HCT116 (cell line): Measurements from ENCODE around the gene MMP21. TPM values are rescaled to one million over a fixed set of nuclear protein-coding genes. Genes with fewer than 3 reads are reported as not detected.

Experiments
- ATAC-seq: fragments of 200-7000 bp; cut with Tn5 transposase; 2 replicates; pipeline ENCODE4 v1.9.1; 2020; ENCODE audit warnings: mild to moderate bottlenecking, moderate library complexity
- BruUV-seq: library from RNA; stranded (reverse); fragments of 400-500 nt; replicated peaks from 2 replicates; lab custom pipeline; 2021; lab: Mats Ljungman, UMichigan
- CTCF ChIA-PET: fragments of 300-600 bp; sonication (Branson Sonifier 250); formaldehyde crosslinking; loops from one replicate; lab custom pipeline; 2021; ENCODE audit warnings: antibody characterized with exemption; lab: Charles Lee
- POLR2A ChIA-PET: fragments of 300-600, 350-600 bp; sonication (Branson Sonifier 250); formaldehyde crosslinking; loops from one replicate; lab custom pipeline; 2021; ENCODE audit warnings: antibody characterized with exemption; lab: Charles Lee
- RAD21 ChIA-PET, 2 experiments: fragments of 300-600 bp; sonication (Branson Sonifier 250); formaldehyde crosslinking; loops; one replicate each; lab custom pipeline; 2023; ENCODE audit warnings: low total read pairs in 2 of 2; ENCODE audit not compliant: uncharacterized antibody in 2 of 2, unreplicated experiment in 2 of 2, low non-redundant PET in 1 of 2; lab: Charles Lee
- DNase-seq: peaks from one replicate; pipeline ENCODE4 v3.0.0-alpha.2; 2010; ENCODE audit warnings: low read depth, low spot score
- H2AFZ ChIP-seq: fragments of 200-600 bp; shearing (Covaris generic), sonication (generic); 2 replicates; pipeline ENCODE4 v1.6.1; 2017; ENCODE audit warnings: low read depth, mixed run types, mixed read lengths, antibody characterized with exemption, low read length; ENCODE audit not compliant: poor library complexity, severe bottlenecking
- H3K27ac ChIP-seq: 2 replicates; pipeline ENCODE4 v1.5.1; 2012; ENCODE audit warnings: low read depth, low read length
- H3K27me3 ChIP-seq: fragments of 200-600 bp; sonication (generic); 2 replicates; pipeline ENCODE4 v1.6.1; 2016; ENCODE audit warnings: mixed run types, low read length, mixed read lengths; ENCODE audit not compliant: insufficient read depth
- H3K36me3 ChIP-seq, 2 experiments: fragments of 200-500 bp in 1 of 2; fragments of 200-600 bp in 1 of 2; sonication (Bioruptor generic) in 1 of 2; sonication (generic) in 1 of 2; 2 replicates each; pipeline versions ENCODE4 v1.5.1 to v1.6.1; 2014 to 2016; ENCODE audit warnings: low read length in 2 of 2, inconsistent platforms in 1 of 2, mixed read lengths in 1 of 2, mixed run types in 1 of 2; ENCODE audit not compliant: insufficient read depth in 2 of 2, control insufficient read depth in 1 of 2
- H3K4me1 ChIP-seq, 2 experiments: fragments of 200-600 bp in 1 of 2; sonication (generic) in 1 of 2; 2 replicates each; pipeline versions ENCODE4 v1.5.1 to v1.6.1; 2012 to 2017; ENCODE audit warnings: low read length in 2 of 2, inconsistent platforms in 1 of 2, mild to moderate bottlenecking in 1 of 2, mixed read lengths in 1 of 2, mixed run types in 1 of 2, moderate library complexity in 1 of 2; ENCODE audit not compliant: insufficient read depth in 2 of 2, control insufficient read depth in 1 of 2
- H3K4me2 ChIP-seq: fragments of 200-600 bp; sonication (generic); 2 replicates; pipeline ENCODE4 v1.6.1; 2017; ENCODE audit warnings: mixed run types, low read length, mixed read lengths
- H3K4me3 ChIP-seq, 2 experiments: fragments of 200-600 bp in 1 of 2; sonication (generic) in 1 of 2; replicated peaks in 1 of 2; 2 replicates each; pipeline ENCODE4 v1.5.1; 2011 to 2016; ENCODE audit warnings: low read length in 2 of 2, control low read depth in 1 of 2, low read depth in 1 of 2, mild to moderate bottlenecking in 1 of 2, mixed read lengths in 1 of 2, mixed run types in 1 of 2
- H3K79me2 ChIP-seq: fragments of 200-600 bp; sonication (generic); 2 replicates; pipeline ENCODE4 v1.6.1; 2017; ENCODE audit warnings: mild to moderate bottlenecking, mixed run types, low read length, moderate library complexity, mixed read lengths; ENCODE audit not compliant: insufficient read depth
- H3K9ac ChIP-seq: fragments of 200-600 bp; sonication (generic); 2 replicates; pipeline ENCODE4 v1.6.1; 2016; ENCODE audit warnings: low read length, mixed read lengths
- H3K9me2 ChIP-seq: fragments of 200-600 bp; sonication (generic), shearing (Covaris generic); 2 replicates; pipeline ENCODE4 v1.6.1; 2017; ENCODE audit warnings: mixed run types, mild to moderate bottlenecking, moderate library complexity; ENCODE audit not compliant: insufficient read depth
- H3K9me3 ChIP-seq, 2 experiments: fragments of 200-500 bp in 1 of 2; fragments of 200-600 bp in 1 of 2; sonication (Bioruptor generic) in 1 of 2; sonication (generic) in 1 of 2; 2 replicates each; pipeline ENCODE4 v1.6.1; 2014 to 2017; ENCODE audit warnings: low read length in 2 of 2, mixed read lengths in 2 of 2, inconsistent platforms in 1 of 2, low read depth in 1 of 2, mild to moderate bottlenecking in 1 of 2, mixed run types in 1 of 2, moderate library complexity in 1 of 2; ENCODE audit not compliant: control insufficient read depth in 1 of 2, insufficient read depth in 1 of 2
- H4K20me1 ChIP-seq: fragments of 200-600 bp; sonication (generic), shearing (Covaris generic); 2 replicates; pipeline ENCODE4 v1.6.1; 2017; ENCODE audit warnings: mixed run types, mild to moderate bottlenecking, moderate library complexity; ENCODE audit not compliant: insufficient read depth
- CTCF ChIP-seq, 3 experiments: fragments of 200-600 bp in 1 of 3; sonication (generic) in 1 of 3; IDR thresholded peaks in 2 of 3; conservative IDR thresholded peaks in 1 of 3; 2 replicates each; pipeline ENCODE4 v1.5.1; 2012 to 2017; ENCODE audit warnings: low read depth in 2 of 3, low read length in 2 of 3, antibody characterized with exemption in 1 of 3, borderline replicate concordance in 1 of 3, control low read depth in 1 of 3, mild to moderate bottlenecking in 1 of 3, mixed read lengths in 1 of 3, mixed run types in 1 of 3, moderate library complexity in 1 of 3; ENCODE audit not compliant: insufficient read depth in 1 of 3
- ELF1 ChIP-seq: IDR thresholded peaks from 2 replicates; pipeline ENCODE4 v1.6.1; 2012; ENCODE audit warnings: low read depth, borderline replicate concordance
- EZH2 ChIP-seq: fragments of 200-600 bp; sonication (generic); IDR thresholded peaks from 2 replicates; pipeline ENCODE4 v1.6.1; 2017; ENCODE audit warnings: antibody characterized with exemption, mixed run types
- JUND ChIP-seq: IDR thresholded peaks from 2 replicates; pipeline ENCODE4 v1.6.1; 2012
- MAX ChIP-seq: IDR thresholded peaks from 2 replicates; pipeline ENCODE4 v1.6.1; 2012
- RAD21 ChIP-seq: IDR thresholded peaks from 2 replicates; pipeline ENCODE4 v1.6.1; 2012; ENCODE audit warnings: low read depth, mild to moderate bottlenecking
- REST ChIP-seq: IDR thresholded peaks from 2 replicates; pipeline ENCODE4 v1.6.1; 2012; ENCODE audit warnings: low read depth
- SIN3A ChIP-seq: IDR thresholded peaks from 2 replicates; pipeline ENCODE4 v1.6.1; 2012; ENCODE audit warnings: low read depth
- SP1 ChIP-seq: IDR thresholded peaks from 2 replicates; pipeline ENCODE4 v1.6.1; 2012; ENCODE audit warnings: low read depth
- TCF7L2 ChIP-seq: IDR thresholded peaks from 2 replicates; pipeline ENCODE4 v1.7.0; 2011; ENCODE audit warnings: borderline replicate concordance, inconsistent platforms; ENCODE audit not compliant: insufficient read depth, insufficient read length; ENCODE audit errors: extremely low read depth
- YY1 ChIP-seq: IDR thresholded peaks from 2 replicates; pipeline ENCODE4 v1.6.1; 2011; ENCODE audit warnings: low read length, low read depth, moderate library complexity, mild to moderate bottlenecking; ENCODE audit not compliant: insufficient replicate concordance; ENCODE audit errors: extremely low read depth
- ZFX ChIP-seq: fragments of 450-650 bp; IDR thresholded peaks from 2 replicates; pipeline ENCODE4 v1.6.1; 2017
- intact Hi-C: fragments of 100-400 bp; cut with micrococcal nuclease; formaldehyde crosslinking; loops from 2 replicates; pipeline ENCODE4 v1.10.0; 2022
- total RNA-seq: library from RNA; stranded (reverse); gene quantifications from one replicate; pipeline ENCODE4 v1.2.1, GENCODE V29; 2021; ENCODE audit not compliant: unreplicated experiment

The MMP21 gene
- total RNA-seq, 1 experiment from 2014 or later = not detected

GRCh38 chr10:125822878-125823662 lies 47.4 kb upstream of the MMP21 start, which contains the start of the genes BCCIP and UROS (continued):
- TF ChIP-seq CTCF (IDR thresholded peaks at IDR 0.05 in 2 of 3, conservative IDR thresholded peaks at IDR 0.05 in 1 of 3; ENCODE audit: borderline replicate concordance in 1 of 3, insufficient read depth in 1 of 3, low read depth in 2 of 3, low read length in 2 of 3) = no peak
- TF ChIP-seq YY1 = peak; percentile 96
- no peak for TF ChIP-seq ELF1

- ATAC-seq (no peak), DNase-seq (no peak)
- ChIA-PET RAD21 (no interaction called here), POLR2A (no interaction called here), CTCF (no interaction called here)
- H3K27me3 ChIP-seq = no peaks in the 10 kb centered on the region
- H3K4me1 ChIP-seq = peaks cover 13 to 20% of the 10 kb centered on the region in 2 experiments
- H3K36me3 ChIP-seq = peaks cover 0 to 6% of the 10 kb centered on the region in 2 experiments; a peak in 2 of 4 replicates
- no peak overlapping the region for H3K9ac ChIP-seq
- no peak overlapping the region for H2AFZ ChIP-seq
- H4K20me1 ChIP-seq = no peaks in the 10 kb centered on the region; the same call in 1 of the 2 replicates
- no TSS peak for BruUV-seq
- H3K4me3 ChIP-seq = no peak overlapping the region
- no peak overlapping the region for H3K27ac ChIP-seq
- H3K9me2 ChIP-seq = no peaks in the 10 kb centered on the region
- no peak overlapping the region for H3K4me2 ChIP-seq
- H3K9me3 ChIP-seq = no peaks in the 10 kb centered on the region
- intact Hi-C loops = no loop called here
- H3K79me2 ChIP-seq = peaks cover 45% of the 10 kb centered on the region
- no peak for TF ChIP-seq ELF1
- no peak for TF ChIP-seq ZFX
- TF ChIP-seq JUND = no peak
- no peak for TF ChIP-seq SP1
- no peak for TF ChIP-seq MAX
- no peak for TF ChIP-seq REST
- TF ChIP-seq EZH2 = no peak
- TF ChIP-seq SIN3A = no peak
- no peak for TF ChIP-seq RAD21
- TF ChIP-seq TCF7L2 = no peak
- TF ChIP-seq CTCF (IDR thresholded peaks at IDR 0.05 in 2 of 3, conservative IDR thresholded peaks at IDR 0.05 in 1 of 3; ENCODE audit: borderline replicate concordance in 1 of 3, insufficient read depth in 1 of 3, low read depth in 2 of 3, low read length in 2 of 3) = no peak
These were observed 45.1 kb upstream of the MMP21 start for GRCh38 chr10:125820701-125821100.
